Astrocyte (in vitro differentiated cells and primary cell): ENCODE results near the gene SLC38A10. TPM values are rescaled to one million over a fixed set of nuclear protein-coding genes. Genes with fewer than 3 reads are reported as not detected.

Experiments used
- total RNA-seq: library from RNA; stranded (reverse); gene quantifications from 2 replicates; pipeline ENCODE4 v1.2.1, GENCODE V29; 2021

The SLC38A10 gene
- total RNA-seq, 1 donor from 2014 or later: 71.4 TPM

Other genes starting within 250 kb of the SLC38A10 start
- not detected in 2 replicates for gene PVALEF, start 129.8 kb downstream of the SLC38A10 start, total RNA-seq
- 0.41 and 0.54 TPM in 2 replicates for gene AATK, start 129.1 kb downstream of the SLC38A10 start, total RNA-seq
- gene CEP131, start 72.3 kb downstream of the SLC38A10 start, total RNA-seq: 5.8 and 5.9 TPM in 2 replicates
- 26.4 and 28.7 TPM in 2 replicates for gene TEPSIN, start 56.3 kb downstream of the SLC38A10 start, total RNA-seq
- 52.6 and 67.2 TPM in 2 replicates for gene NDUFAF8, start 56.0 kb downstream of the SLC38A10 start, total RNA-seq
- gene BAHCC1, start 100.2 kb upstream of the SLC38A10 start, total RNA-seq: 18.5 TPM in 2 replicates
- gene ACTG1, start 217.5 kb upstream of the SLC38A10 start, total RNA-seq: 7,049 and 7,369 TPM in 2 replicates
- gene FSCN2, start 233.1 kb upstream of the SLC38A10 start, total RNA-seq: 5.6 and 8.0 TPM in 2 replicates